ENCODE measurements around the gene USH2A. TPM values are rescaled to one million over a fixed set of nuclear protein-coding genes. Genes with fewer than 3 reads are reported as not detected.

Gene USH2A
- polyA plus RNA-seq, 1 of the 3 experiments (the other 2 are of a cell fraction), result under 0.01 TPM

DNA sequence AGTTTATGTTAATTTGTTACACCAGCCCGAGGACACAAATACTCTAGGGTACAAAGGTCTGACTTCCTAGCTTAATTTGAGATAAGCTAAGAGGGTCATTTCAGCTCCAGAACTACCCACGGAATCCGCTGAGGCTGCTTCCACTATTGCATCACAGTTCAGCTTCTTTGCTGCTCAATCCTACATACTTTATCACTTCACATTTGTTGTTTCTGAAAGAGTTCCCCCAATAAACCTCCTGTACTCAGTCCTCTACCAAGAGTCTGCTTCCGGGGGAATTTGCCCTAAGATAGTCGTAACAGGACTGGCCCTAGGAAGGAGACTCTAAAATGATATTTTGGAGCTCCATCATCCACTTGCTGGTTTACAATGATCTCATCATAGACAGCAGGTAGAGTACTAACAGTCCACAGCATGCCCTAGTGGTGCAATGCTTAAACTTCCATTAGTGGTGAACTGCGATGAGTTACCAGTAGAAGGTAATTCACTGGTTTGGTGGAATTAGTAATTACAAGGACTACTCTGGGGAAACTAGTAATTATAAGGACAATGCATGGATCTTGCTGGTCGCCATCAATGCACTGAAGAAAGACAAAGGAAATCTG, 229.3 kb downstream of the USH2A start:
- Histone ChIP-seq H4K20me1 (ENCODE audit: insufficient read depth) (no peaks in the 10 kb centered on the region), H3K4me2 (no peak overlapping the region), H3K79me2 (ENCODE audit: insufficient read depth) (no peaks in the 10 kb centered on the region), H3K9me3 (no peaks in the 10 kb centered on the region), H3K36me3 (replicated peaks in 1 of 2; ENCODE audit: control insufficient read depth in 1 of 2, insufficient read depth in 2 of 2, low read length in 1 of 2) (no peaks in the 10 kb centered on the region), H3K4me1 (ENCODE audit: control insufficient read depth in 1 of 2, insufficient read depth in 2 of 2, low read depth in 1 of 2, low read length in 1 of 2) (peaks cover 0 to 6% of the 10 kb centered on the region in 2 experiments; a peak in 1 of 4 replicates), H2AFZ (ENCODE audit: low read depth) (no peak overlapping the region), H3K27ac (ENCODE audit: low read depth in 2 of 2, low read length in 1 of 2) (no peak overlapping the region), H3K9ac (no peak overlapping the region), H3F3A (replicated peaks; ENCODE audit: insufficient read depth) (no peaks in the 10 kb centered on the region), H3K4me3 (ENCODE audit: low read depth in 2 of 2, low read length in 1 of 2) (no peak overlapping the region), H3K9me2 (no peaks in the 10 kb centered on the region), H3K27me3 (ENCODE audit: insufficient read depth) (no peaks in the 10 kb centered on the region)
- no peak for TF ChIP-seq USF2 (IDR thresholded peaks at IDR 0.05; ENCODE audit: borderline replicate concordance, low read depth, low read length)
- 0 out of 2 replicates have a peak, but pooled peaks have one; percentile 11 for TF ChIP-seq RAD21 (IDR thresholded peaks at IDR 0.05; ENCODE audit: low read length)
- peak; percentile 35; the same call in 1 of the 2 replicates for TF ChIP-seq CTCF (IDR thresholded peaks at IDR 0.05)
- CTCF ChIA-PET, result interaction anchor here (0.6 to 1.8 kb wide), 2 partner anchors 27 to 175 kb away, joined by 3 to 9 read pairs; no protein-coding TSS in a partner anchor
- DNase-seq, result no peak
- WGBS (ENCODE audit: low lambda C conversion rate), result 71% methylated on average over 7 of the region's 7 CpGs
- POLR2A ChIA-PET, result no interaction called here

- H3K9me3 ChIP-seq, result no peaks in the 10 kb centered on the region
- TF ChIP-seq TCF12 (IDR thresholded peaks at IDR 0.05) (peak; percentile 25; the same call in 1 of the 2 replicates), RFX5 (IDR thresholded peaks at IDR 0.05; ENCODE audit: low read length) (no peak), FOSL2 (IDR thresholded peaks at IDR 0.05; ENCODE audit: borderline replicate concordance, low read depth) (no peak), CTCF (IDR thresholded peaks at IDR 0.05) (no peak), MAX (IDR thresholded peaks at IDR 0.05; ENCODE audit: low read depth) (no peak), FOXJ3 (CRISPR knock-in tag; IDR thresholded peaks at IDR 0.05) (peak; percentile 66; the same call in 1 of the 2 replicates), MXI1 (IDR thresholded peaks at IDR 0.05; ENCODE audit: low read depth, low read length) (peak; percentile 8; the same call in 1 of the 2 replicates), RAD21 (IDR thresholded peaks at IDR 0.05; ENCODE audit: low read length) (peak; percentile 18; the same call in 1 of the 2 replicates), RCOR1 (IDR thresholded peaks at IDR 0.05; ENCODE audit: low read length) (peak; percentile 75; the same call in 1 of the 2 replicates), USF2 (IDR thresholded peaks at IDR 0.05; ENCODE audit: borderline replicate concordance, low read depth, low read length) (no peak), EP300 (IDR thresholded peaks at IDR 0.05; ENCODE audit: borderline replicate concordance in 1 of 2, low read depth in 1 of 2, low read length in 1 of 2) (peak in 1 of 2 experiments; percentile 89; a peak in 2 of 4 replicates), NFIC (IDR thresholded peaks at IDR 0.05; ENCODE audit: borderline replicate concordance) (0 out of 2 replicates have a peak, but pooled peaks have one; percentile 10), GATA2 (CRISPR knock-in tag; IDR thresholded peaks at IDR 0.05) (peak; percentile 88), CHD2 (IDR thresholded peaks at IDR 0.05; ENCODE audit: low read length, partially characterized antibody) (peak; percentile 17)
- TF ChIP-seq, protein P1, sequence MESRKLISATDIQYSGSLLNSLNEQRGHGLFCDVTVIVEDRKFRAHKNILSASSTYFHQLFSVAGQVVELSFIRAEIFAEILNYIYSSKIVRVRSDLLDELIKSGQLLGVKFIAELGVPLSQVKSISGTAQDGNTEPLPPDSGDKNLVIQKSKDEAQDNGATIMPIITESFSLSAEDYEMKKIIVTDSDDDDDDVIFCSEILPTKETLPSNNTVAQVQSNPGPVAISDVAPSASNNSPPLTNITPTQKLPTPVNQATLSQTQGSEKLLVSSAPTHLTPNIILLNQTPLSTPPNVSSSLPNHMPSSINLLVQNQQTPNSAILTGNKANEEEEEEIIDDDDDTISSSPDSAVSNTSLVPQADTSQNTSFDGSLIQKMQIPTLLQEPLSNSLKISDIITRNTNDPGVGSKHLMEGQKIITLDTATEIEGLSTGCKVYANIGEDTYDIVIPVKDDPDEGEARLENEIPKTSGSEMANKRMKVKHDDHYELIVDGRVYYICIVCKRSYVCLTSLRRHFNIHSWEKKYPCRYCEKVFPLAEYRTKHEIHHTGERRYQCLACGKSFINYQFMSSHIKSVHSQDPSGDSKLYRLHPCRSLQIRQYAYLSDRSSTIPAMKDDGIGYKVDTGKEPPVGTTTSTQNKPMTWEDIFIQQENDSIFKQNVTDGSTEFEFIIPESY (IDR thresholded peaks at IDR 0.05; ENCODE audit: borderline replicate concordance, low read depth), result no peak
- no peaks in the 10 kb centered on the region for H3F3A ChIP-seq (replicated peaks; ENCODE audit: insufficient read depth)
- no peak overlapping the region for H2AFZ ChIP-seq (ENCODE audit: low read depth)
- no peak overlapping the region for H3K9ac ChIP-seq
- no peaks in the 10 kb centered on the region for H3K27me3 ChIP-seq (ENCODE audit: insufficient read depth)
- H3K9me2 ChIP-seq, result no peaks in the 10 kb centered on the region
- ChIA-PET CTCF (interaction anchor here (0.5 to 3.5 kb wide), 3 partner anchors 30 to 423 kb away, joined by 3 to 15 read pairs (median 3); no protein-coding TSS in a partner anchor), POLR2A (no interaction called here)
- H3K4me2 ChIP-seq, result no peak overlapping the region
- peak overlapping the region in 1 of 2 experiments; percentile 40; a peak in 1 of 4 replicates for H3K27ac ChIP-seq (ENCODE audit: low read depth in 2 of 2, low read length in 1 of 2)
- 20% methylated on average over 4 of the region's 4 CpGs for WGBS (ENCODE audit: low lambda C conversion rate)
- DNase-seq, result peak; percentile 30
- H3K4me1 ChIP-seq (ENCODE audit: control insufficient read depth in 1 of 2, insufficient read depth in 2 of 2, low read depth in 1 of 2, low read length in 1 of 2), result peaks cover 0 to 6% of the 10 kb centered on the region in 2 experiments; a peak in 1 of 4 replicates
- H3K4me3 ChIP-seq (ENCODE audit: low read depth in 2 of 2, low read length in 1 of 2), result no peak overlapping the region
- H3K79me2 ChIP-seq (ENCODE audit: insufficient read depth), result no peaks in the 10 kb centered on the region
- no peaks in the 10 kb centered on the region for H4K20me1 ChIP-seq (ENCODE audit: insufficient read depth)
- no peaks in the 10 kb centered on the region for H3K36me3 ChIP-seq (replicated peaks in 1 of 2; ENCODE audit: control insufficient read depth in 1 of 2, insufficient read depth in 2 of 2, low read length in 1 of 2)
These were observed 232.8 kb downstream of the USH2A start for GRCh38 chr1:216190438-216190837.
